SIG-M5 treated with dmso at 0.1 percent for 504 hours (cell line): Measurements from ENCODE around the gene BRAT1.

Source experiments
- DNase-seq: peaks from one replicate; lab custom pipeline; 2025; ENCODE audit not compliant: unreplicated experiment; lab: John Stamatoyannopoulos, UW

The BRAT1 gene

DNA sequence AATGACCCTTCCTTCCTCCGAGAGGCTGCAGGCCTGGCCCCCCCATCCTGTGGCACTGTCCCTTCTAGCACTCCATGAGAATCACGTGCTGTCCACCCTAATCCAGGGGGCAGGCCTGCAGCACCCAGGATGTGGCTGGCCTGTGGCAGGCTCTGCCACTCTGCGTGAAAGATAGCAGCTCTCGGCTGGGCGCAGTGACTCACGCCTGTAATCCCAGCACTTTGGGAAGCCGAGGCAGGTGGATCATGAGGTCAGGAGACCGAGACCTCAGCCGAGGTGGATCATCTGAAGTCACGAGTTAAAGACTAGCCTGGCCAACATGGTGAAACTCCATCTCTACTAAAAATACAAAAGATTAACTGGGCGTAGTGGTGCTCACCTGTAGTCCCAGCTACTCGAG lies 54.6 kb downstream of the BRAT1 start:
- no peak for DNase-seq

DNA sequence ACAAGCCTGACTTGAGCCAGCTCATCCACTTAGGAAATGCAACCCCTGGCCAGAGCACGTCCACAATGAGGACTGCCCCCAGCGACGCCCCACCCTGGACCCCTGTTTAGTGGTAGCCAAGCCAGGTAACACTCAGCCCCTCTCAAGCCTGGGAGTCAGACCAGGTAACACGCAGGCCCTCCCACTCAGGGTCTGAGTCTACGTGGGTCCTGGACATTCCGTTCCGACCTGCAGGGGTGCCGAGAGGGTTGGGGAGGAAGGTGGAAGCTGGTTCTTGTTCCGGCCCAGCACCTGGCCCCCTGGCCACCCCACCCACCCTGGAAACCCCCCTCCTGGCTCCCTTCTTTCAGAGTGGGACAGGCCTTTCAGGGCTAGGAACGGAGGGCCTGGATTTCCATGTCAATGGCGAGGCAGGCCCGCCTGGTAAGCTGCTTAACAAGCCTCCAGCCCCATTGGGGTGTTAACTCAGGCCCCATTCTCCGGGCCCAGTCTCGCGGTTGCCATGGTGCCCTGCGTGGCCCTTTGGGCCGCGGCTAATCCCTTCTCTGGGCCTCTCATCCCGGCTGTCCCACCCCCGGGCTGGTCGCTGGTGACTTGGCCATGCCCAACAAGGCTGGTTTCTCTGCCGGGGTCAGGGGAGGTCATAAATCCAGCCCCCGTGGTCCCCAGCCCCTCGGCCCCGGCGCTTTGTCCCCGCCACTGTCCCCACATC lies 55.4 kb downstream of the BRAT1 start:
- DNase-seq, result no peak

- DNase-seq, result no peak
Measured at GRCh38 chr7:2499181-2499580, 56.1 kb downstream of the BRAT1 start.

GRCh38 chr7:2498708-2499107 lies 56.6 kb downstream of the BRAT1 start:
- DNase-seq, result no peak

- no peak for DNase-seq
Measured at GRCh38 chr7:2497500-2498336, 57.6 kb downstream of the BRAT1 start.

GRCh38 chr7:2497065-2497464 lies 58.3 kb downstream of the BRAT1 start:
- no peak for DNase-seq

- no peak for DNase-seq
Measured at GRCh38 chr7:2496375-2496774, 58.9 kb downstream of the BRAT1 start.

DNA sequence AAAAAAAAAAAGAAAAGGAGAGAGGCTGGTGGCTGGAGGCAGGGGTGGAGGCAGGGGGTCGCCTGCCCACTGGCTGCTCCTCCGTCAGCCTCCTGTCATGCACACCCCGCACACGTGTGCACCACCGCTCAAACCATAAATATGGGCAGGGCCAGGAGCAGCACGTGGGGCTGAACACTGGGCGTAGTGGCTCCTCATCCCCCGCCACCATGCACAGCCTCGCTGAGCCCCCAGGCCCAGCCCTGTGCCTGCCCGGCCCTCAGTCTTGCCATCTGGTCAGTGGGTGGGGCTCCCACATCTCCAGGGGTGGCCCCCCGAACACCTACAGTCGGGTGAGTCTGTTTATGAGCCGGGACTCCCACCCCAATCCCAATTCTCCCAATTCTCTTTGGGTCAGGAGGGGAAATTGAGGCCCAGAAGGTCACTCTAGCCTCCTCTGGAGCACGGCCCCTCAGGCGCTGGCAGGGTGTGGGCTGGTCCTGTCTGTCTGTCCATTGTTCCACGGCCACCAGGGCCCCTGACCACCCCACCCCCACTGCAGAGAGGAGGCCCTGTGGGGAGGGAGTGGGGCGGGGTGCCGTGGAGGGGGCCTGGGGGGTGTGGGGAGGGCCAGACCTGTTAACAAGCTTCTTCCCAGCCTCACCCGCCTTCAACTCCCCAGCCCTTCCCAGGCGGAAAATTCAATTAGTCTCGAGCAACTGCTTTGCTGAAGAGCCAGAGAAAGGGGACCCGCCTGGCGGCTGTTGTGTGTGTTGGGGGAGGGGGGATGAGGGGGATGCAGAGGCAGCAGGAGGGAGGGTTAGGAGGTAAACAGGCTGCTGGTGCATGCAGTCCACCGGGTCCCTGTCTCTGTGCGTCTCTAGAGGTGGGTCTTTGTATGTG lies 59.7 kb downstream of the BRAT1 start:
- DNase-seq, result no peak

GRCh38 chr7:2494191-2495130 lies 60.9 kb downstream of the BRAT1 start:
- no peak for DNase-seq

DNA sequence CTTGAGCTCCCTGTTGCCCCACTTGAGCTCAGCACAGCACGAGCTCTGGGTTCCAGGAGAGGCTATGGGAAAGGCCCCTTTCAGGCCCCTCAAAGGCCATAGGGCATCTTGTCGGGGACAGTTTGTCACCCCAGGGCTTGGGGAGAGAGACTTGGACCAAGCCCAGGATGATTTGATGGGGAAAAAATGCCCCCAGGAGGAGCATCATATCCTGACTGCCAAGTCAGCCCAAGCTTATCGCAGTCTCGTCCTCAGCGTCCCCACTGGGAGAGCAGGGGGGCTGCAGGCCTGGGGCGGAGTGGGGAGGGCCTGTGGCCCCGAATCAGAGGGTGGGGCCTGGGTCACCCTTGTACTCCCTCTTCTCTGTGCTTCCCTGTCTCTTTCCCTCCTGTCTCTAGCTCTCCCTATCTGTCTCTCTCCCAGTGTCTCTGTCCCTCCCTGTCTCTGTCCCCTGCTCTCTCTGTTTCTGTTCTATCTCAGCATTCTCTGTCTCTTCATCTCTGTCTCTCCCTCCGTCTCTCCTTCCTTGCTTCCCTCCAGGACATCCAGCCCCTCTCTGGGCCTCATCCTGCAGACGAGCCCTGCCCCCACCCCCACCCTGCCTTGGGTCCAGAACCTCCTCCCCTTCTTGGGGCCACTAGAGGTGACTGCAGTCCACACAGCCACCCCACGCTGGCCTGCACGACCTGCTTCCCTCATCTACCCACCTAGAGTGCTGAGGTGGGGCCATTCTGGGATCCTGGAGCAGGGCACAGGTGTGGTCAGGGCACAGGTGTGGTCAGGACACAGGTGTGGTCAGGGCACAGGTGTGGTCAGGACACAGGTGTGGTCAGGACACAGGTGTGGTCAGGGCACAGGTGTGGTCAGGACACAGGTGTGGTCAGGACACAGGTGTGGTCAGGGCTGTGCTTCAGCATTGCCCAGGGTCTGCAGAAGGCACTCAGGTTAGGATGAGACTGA lies 61.8 kb downstream of the BRAT1 start:
- DNase-seq, result no peak

DNA sequence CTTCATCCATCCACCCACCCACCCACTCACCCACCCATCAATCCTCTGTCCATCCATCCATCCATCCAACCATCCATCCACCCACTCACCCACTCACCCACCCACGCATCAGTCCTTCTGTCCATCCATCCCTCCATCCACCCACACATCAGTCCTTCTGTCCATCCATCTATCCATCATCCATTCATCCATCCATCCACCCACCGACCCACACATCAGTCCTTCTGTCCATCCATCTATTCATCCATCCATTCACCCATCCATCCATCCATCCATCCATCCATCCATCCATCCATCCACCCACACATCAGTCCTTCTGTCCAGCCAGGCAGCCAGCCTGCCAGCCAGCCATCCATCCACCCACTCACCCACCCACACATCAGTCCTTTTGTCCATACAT lies 63.3 kb downstream of the BRAT1 start:
- no peak for DNase-seq

- DNase-seq, result no peak
Measured at GRCh38 chr7:2490181-2490651, 65.1 kb downstream of the BRAT1 start.

- no peak for DNase-seq
Measured at GRCh38 chr7:2488681-2489080, 66.6 kb downstream of the BRAT1 start.

DNA sequence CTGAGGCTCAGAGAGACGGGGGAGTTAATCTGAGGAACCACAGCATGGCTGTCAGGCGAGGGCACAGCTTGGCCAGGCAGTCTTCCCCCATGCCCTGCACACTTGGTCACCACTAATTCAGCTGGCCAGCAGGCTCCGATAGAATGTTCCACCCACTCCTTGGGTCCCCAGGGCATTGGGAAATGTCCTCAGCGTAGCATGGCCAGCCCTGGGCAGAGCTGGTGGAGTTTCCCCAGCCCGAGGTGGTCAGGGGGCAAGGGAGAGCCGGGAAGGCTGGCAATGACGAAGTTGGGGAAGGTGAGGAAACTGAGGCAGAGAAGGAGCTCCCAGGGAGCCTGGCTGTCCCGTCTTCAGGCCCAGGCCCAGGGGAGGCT lies 67.1 kb downstream of the BRAT1 start:
- no peak for DNase-seq
